Measurements from ENCODE around the gene B3GLCT.

DNA sequence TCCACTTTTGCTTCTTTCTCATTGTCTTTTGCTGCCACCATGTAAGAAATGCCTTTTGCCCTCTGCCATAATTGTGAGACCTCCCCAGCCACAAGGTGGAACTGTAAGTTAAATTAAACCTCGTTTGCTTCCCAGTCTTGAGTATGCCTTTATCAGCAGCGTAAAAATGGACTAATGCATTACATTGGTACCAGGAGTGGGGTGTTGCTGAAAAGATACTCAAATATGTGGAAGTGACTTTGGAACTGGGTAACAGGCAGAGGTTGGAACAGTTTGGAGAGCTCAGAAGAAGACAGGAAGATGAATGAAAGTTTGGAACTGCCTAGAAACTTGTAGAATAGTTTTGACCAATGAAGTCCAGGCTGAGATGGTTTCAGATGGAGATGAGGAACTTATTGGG lies 115.2 kb downstream of the B3GLCT start:
- no peak for TF ChIP-seq POLR2AphosphoS5 (IDR thresholded peaks at IDR 0.05; ENCODE audit: low read depth, low read length)
- no peak for TF ChIP-seq POLR2A (IDR thresholded peaks at IDR 0.05; ENCODE audit: low read depth, low read length)
